Measurements from ENCODE around the gene GBX2. TPM values are rescaled to one million over a fixed set of nuclear protein-coding genes. Genes with fewer than 3 reads are reported as not detected.
A peak's percentile ranks its signal among the peaks of the same experiment; 100 is the strongest.

The GBX2 gene
- total RNA-seq, 1 experiment from 2014 or later = 10.2 TPM

GRCh38 chr2:236127010-236127409 is 41.2 kb downstream of the GBX2 start:
- no TSS peak for BruUV-seq (replicated peaks)
- no peaks in the 10 kb centered on the region for H3K4me1 ChIP-seq (ENCODE audit: control insufficient read depth, insufficient read depth, low read length)
- no peak overlapping the region for H3K27ac ChIP-seq (ENCODE audit: low read length)
- intact Hi-C loops (cut with micrococcal nuclease; ENCODE audit: unreplicated experiment) = no loop called here
- no peaks in the 10 kb centered on the region for H3K36me3 ChIP-seq (ENCODE audit: control insufficient read depth, insufficient read depth, low read length)
- CTCF ChIA-PET = no interaction called here
- POLR2A ChIA-PET = no interaction called here
- no peaks in the 10 kb centered on the region for H3K27me3 ChIP-seq (ENCODE audit: control insufficient read depth, insufficient read depth, low read length)
- no peak overlapping the region for H3K4me3 ChIP-seq (ENCODE audit: low read depth in 2 of 2, low read length in 2 of 2)
- in situ Hi-C loops (cut with HindIII; ENCODE audit: low pct_unique_long_range_greater_than_20kb, low sequenced_read_pairs) = no loop called here
- no peaks in the 10 kb centered on the region for H3K9me3 ChIP-seq (ENCODE audit: control insufficient read depth, insufficient read depth, low read depth, low read length)
- ATAC-seq = no peak
- DNase-seq (ENCODE audit: low read depth, low spot score) = no peak
- TF ChIP-seq SIN3A (IDR thresholded peaks at IDR 0.05; ENCODE audit: borderline replicate concordance, insufficient read depth, low read depth, low read length) (no peak), REST (IDR thresholded peaks at IDR 0.05; ENCODE audit: insufficient read depth in 1 of 2, low read depth in 2 of 2, low read length in 1 of 2) (no peak), TCF7L2 (IDR thresholded peaks at IDR 0.05; ENCODE audit: low read depth, low read length) (no peak), POLR2AphosphoS5 (IDR thresholded peaks at IDR 0.05; ENCODE audit: low read depth, low read length) (no peak)

GRCh38 chr2:236125541-236125940 is 42.6 kb downstream of the GBX2 start:
- ChIA-PET POLR2A (no interaction called here), CTCF (no interaction called here)
- Histone ChIP-seq H3K27ac (ENCODE audit: low read length) (no peak overlapping the region), H3K4me1 (ENCODE audit: control insufficient read depth, insufficient read depth, low read length) (no peaks in the 10 kb centered on the region), H3K27me3 (ENCODE audit: control insufficient read depth, insufficient read depth, low read length) (no peaks in the 10 kb centered on the region), H3K9me3 (ENCODE audit: control insufficient read depth, insufficient read depth, low read depth, low read length) (no peaks in the 10 kb centered on the region), H3K4me3 (ENCODE audit: low read depth in 2 of 2, low read length in 2 of 2) (no peak overlapping the region), H3K36me3 (ENCODE audit: control insufficient read depth, insufficient read depth, low read length) (no peaks in the 10 kb centered on the region)
- no TSS peak for BruUV-seq (replicated peaks)
- ATAC-seq = no peak
- in situ Hi-C loops (cut with HindIII; ENCODE audit: low pct_unique_long_range_greater_than_20kb, low sequenced_read_pairs) (no loop called here), intact Hi-C loops (cut with micrococcal nuclease; ENCODE audit: unreplicated experiment) (no loop called here)
- TF ChIP-seq CTCF (IDR thresholded peaks at IDR 0.05) (no peak), TCF7L2 (IDR thresholded peaks at IDR 0.05; ENCODE audit: low read depth, low read length) (no peak), SIN3A (IDR thresholded peaks at IDR 0.05; ENCODE audit: borderline replicate concordance, insufficient read depth, low read depth, low read length) (no peak)
- DNase-seq (ENCODE audit: low read depth, low spot score) = no peak

GRCh38 chr2:236124182-236124893 is 43.8 kb downstream of the GBX2 start:
- H3K9me3 ChIP-seq (ENCODE audit: control insufficient read depth, insufficient read depth, low read depth, low read length) = no peaks in the 10 kb centered on the region
- no peak overlapping the region for H3K4me3 ChIP-seq (ENCODE audit: low read depth in 2 of 2, low read length in 2 of 2)
- intact Hi-C loops (cut with micrococcal nuclease; ENCODE audit: unreplicated experiment) (no loop called here), in situ Hi-C loops (cut with HindIII; ENCODE audit: low pct_unique_long_range_greater_than_20kb, low sequenced_read_pairs) (no loop called here)
- no peaks in the 10 kb centered on the region for H3K4me1 ChIP-seq (ENCODE audit: control insufficient read depth, insufficient read depth, low read length)
- H3K36me3 ChIP-seq (ENCODE audit: control insufficient read depth, insufficient read depth, low read length) = no peaks in the 10 kb centered on the region
- TSS peak; percentile 56 for BruUV-seq (replicated peaks)
- DNase-seq (ENCODE audit: low read depth, low spot score) = no peak
- ATAC-seq = no peak
- ChIA-PET CTCF (no interaction called here), POLR2A (no interaction called here)
- H3K27me3 ChIP-seq (ENCODE audit: control insufficient read depth, insufficient read depth, low read length) = no peaks in the 10 kb centered on the region
- TF ChIP-seq SIN3A (IDR thresholded peaks at IDR 0.05; ENCODE audit: borderline replicate concordance, insufficient read depth, low read depth, low read length) = no peak
- TF ChIP-seq REST (IDR thresholded peaks at IDR 0.05; ENCODE audit: insufficient read depth in 1 of 2, low read depth in 2 of 2, low read length in 1 of 2) = no peak
- TF ChIP-seq POLR2AphosphoS5 (IDR thresholded peaks at IDR 0.05; ENCODE audit: low read depth, low read length) = no peak
- TF ChIP-seq CTCF (IDR thresholded peaks at IDR 0.05) = no peak
- no peak for TF ChIP-seq TCF7L2 (IDR thresholded peaks at IDR 0.05; ENCODE audit: low read depth, low read length)
- no peak overlapping the region for H3K27ac ChIP-seq (ENCODE audit: low read length)

All from Panc1 (cell line).